SW480 (cell line): ENCODE data around the gene C11orf98.
"Not testable (repeated sequence)": the region's sequence is repeated elsewhere in the genome, so short reads cannot be mapped to it uniquely, and the experiment has no call there.

Experiments
- DNase-seq: peaks from one replicate; pipeline ENCODE4 v3.0.0-alpha.2; 2016; ENCODE audit warnings: low spot score

The C11orf98 gene

GRCh38 chr11:62665075-62665598 is at the start of gene C11orf98, which contains the start of gene CSKMT:
Gene C11orf98 (minus strand): TSS chr11:62665210. CDS start chr11:62665169, 41 bp downstream.
Gene CSKMT (plus strand): TSS chr11:62665312. CDS start chr11:62665880, 568 bp downstream.
- peak; percentile 92 for DNase-seq

- peak; percentile 41 for DNase-seq
These were observed 48.3 kb upstream of the C11orf98 start for GRCh38 chr11:62713343-62713742.

DNA sequence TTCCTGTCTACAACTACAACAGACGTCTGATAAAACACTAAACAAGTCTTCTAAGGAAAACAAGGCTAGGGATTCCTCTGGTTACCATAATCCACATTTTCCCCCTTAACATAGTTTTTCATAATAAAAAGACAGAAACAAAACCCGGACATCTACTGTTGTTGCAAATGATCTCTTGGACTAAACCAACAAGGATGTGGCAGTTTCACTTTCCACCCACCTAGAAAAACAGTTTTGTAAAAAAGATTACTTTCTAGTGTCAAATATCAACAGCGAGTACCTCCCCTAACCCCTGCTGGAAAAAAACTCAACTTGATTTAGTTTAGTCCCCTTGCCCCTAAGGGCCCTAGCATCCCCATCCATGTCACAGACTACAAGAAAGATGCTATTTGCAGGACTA is 47.9 kb upstream of the C11orf98 start:
- no peak for DNase-seq

DNA sequence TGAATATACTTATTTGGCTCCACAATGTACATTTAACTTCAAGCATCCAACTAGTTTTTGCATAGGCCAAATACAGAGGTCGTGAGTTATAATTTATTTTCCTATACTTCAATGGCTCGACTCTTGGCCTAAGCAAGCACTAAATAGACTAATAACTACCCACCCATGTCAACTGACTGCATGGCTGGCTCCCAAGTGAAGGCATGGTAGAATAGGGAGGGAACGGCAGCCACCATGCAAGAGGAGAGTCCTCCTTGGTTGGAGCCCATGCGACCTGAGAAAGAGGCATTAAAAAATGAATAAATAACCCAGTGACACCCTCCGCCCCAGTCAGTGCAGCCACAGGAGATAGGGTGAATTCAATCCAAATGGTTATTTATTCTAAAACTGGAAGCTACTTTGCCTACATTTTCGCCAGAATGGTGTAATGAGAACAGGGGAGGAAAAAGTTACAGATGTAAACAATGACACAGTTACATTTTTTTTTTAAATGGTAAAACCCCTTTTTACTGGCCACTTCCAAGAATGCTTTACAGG is 47.3 kb upstream of the C11orf98 start:
- no peak for DNase-seq

DNA sequence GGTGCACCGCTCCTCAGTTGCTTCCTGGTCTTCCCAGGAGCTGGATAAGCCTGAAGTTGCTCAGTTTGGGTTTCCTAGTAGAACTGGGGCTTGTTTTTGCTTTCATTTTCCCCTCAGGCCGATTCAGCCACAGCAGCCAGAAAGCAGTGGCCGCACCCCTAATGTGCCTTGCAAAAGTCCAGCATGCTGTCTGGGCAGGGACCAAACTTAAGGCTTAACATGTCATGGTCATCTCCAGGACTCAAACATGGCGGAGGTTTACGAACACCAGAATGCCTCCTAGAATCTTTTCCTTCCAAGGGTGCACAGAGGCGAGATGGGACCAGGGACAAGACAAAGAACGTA is 45.0 kb upstream of the C11orf98 start:
- no peak for DNase-seq

GRCh38 chr11:62709247-62710000 is 44.4 kb upstream of the C11orf98 start:
- peak; percentile 98 for DNase-seq

- DNase-seq: peak; percentile 52
These were observed 43.8 kb upstream of the C11orf98 start for GRCh38 chr11:62708793-62709192.

- no peak for DNase-seq
These were observed 43.4 kb upstream of the C11orf98 start for GRCh38 chr11:62708392-62708791.

DNA sequence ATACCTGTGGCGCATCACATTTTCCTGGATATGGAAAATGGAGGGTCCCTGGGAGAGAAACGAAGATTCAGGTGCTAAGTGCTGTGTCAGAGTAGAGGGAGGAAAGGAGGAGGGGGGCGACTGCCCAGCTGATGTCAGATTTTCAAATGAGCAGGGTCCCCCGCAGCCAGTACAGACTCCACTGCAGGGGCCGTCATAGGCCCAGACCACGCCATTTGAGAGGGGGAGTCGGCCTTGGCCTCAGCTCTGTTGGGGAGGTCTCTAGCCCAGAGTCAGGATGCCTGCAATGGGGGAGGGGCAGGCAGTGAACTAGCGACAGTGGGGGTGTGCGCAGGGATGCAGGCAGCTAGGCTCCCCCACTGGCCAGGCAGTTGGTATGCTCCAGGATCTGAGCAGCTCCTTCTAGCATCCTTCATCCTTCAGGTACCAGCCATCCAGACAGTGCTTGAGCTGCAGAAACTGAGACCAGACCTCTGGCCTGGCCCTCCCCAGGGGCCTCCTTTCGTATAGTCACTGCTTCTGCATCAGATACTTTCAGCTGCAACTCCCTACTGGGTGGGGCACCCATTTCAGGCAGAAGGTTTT is 42.4 kb upstream of the C11orf98 start, which contains the start of the genes BSCL2 and GNG3:
Gene BSCL2 (minus strand): TSS at position 148 of the 585 bp plus-strand sequence. CDS start 229 bp downstream, outside the sequence.
Gene GNG3 (plus strand): TSS at position 400 of the 585 bp plus-strand sequence. CDS start 620 bp downstream, outside the sequence.
- no peak for DNase-seq

- DNase-seq: no peak
These were observed 41.8 kb upstream of the C11orf98 start for GRCh38 chr11:62706850-62707247.

- DNase-seq: peak; percentile 90
These were observed 41.2 kb upstream of the C11orf98 start for GRCh38 chr11:62705880-62706849.

DNA sequence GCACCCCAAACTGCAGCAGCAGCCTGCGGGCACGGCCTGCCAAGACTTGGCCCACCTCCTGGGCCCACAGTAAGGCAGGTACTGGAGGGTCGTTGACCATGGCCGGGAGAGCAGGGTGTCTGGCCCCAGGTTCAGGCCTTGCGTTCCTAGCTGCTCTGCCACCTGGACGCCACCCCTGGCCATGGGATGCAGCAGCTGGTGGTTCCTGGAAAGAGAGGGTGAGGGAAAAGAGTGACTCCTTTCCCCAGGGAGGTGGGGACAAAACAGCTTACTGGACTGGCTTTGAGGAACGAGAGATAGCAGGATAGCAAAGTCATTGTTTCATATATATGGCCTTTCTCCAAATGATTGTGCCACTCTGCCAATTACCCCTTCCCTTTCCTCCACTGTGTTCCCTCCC is 40.4 kb upstream of the C11orf98 start:
- DNase-seq: peak; percentile 44

DNA sequence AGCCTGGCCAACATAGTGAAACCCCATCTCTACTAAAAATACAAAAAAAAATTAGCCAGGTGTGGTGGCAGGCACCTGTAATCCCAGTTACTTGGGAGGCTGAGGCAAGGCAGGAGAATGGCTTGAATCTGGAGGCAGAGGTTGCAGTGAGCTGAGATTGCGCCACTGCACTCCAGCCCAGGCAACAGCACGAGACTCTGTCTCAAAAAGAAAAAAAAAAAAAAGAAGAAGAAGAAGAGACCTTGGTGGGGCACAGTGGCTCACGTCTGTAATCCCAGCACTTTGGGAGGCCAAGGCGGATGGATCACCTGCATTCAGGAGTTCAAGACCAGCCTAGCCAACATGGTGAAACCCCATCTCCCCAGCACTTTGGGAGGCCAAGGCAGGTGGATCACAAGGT is 38.9 kb upstream of the C11orf98 start:
- DNase-seq: not testable (repeated sequence)

- DNase-seq: no peak
These were observed 37.2 kb upstream of the C11orf98 start for GRCh38 chr11:62702246-62702645.

- peak; percentile 66 for DNase-seq
These were observed 29.6 kb upstream of the C11orf98 start for GRCh38 chr11:62694455-62695167.

DNA sequence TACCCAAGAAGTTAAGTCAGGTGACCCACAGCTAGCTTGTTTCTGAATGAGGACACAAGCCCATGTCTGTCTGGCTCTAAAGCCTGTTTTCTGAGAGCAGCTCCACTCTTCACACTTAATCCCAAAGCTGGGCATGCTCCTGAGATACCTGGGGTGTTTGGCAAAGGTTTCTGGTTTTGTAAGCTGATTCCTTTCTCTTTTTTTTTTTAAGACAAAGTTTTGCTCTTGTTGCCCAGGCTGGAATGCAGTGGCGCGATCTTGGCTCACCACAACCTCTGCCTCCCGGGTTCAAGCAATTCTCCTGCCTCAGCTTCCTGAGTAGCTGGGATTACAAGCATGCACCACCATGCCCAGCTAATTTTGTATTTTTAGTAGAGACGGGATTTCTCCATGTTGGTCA is 28.6 kb upstream of the C11orf98 start:
- DNase-seq: not testable (repeated sequence)

DNA sequence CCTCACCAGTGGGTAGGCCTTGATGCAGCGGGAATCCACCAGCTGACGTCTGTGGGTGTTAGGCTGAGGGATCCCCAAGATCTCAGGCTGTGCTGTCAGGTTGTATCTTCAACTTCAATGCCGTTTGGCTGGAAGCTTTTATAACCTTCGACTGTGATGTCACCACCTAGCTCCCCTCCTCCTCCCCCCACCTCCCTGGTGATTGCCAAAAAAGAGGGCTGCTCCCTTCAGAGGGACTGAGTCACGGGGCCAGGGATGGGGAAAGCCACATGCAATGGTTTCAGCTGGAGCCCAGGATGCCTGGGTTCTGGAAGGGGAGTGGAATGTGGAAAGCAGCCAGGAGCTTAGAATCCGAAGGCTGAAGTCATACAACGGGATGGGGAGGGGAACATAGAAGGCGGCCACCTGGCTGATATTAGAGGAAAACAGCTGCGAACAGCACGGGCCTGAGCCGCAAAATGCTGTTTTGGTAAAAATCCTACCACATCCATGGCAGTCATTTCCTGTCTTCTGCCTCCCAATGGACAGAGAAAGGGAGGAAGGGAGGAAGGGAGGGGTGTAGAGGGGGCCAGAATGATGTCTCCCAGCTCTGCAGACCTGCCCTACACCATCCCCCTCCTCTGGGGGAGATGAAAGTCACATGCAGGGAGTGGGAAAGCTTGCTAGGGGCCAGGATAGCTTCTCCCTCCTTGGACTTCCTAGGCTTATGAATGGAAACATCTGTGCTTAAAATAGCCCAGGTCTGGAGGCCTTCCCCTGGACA is 24.6 kb upstream of the C11orf98 start, which contains the start of gene LRRN4CL:
Gene LRRN4CL (minus strand): TSS at position 110 of the 763 bp plus-strand sequence. CDS start 1,022 bp downstream, outside the sequence.
- DNase-seq: no peak

GRCh38 chr11:62688491-62688890 is 23.5 kb upstream of the C11orf98 start:
- DNase-seq: no peak

GRCh38 chr11:62687508-62688396 is 22.7 kb upstream of the C11orf98 start:
- DNase-seq: no peak
